ENCODE results near the gene STRAP. TPM values are rescaled to one million over a fixed set of nuclear protein-coding genes. Genes with fewer than 3 reads are reported as not detected.

Gene STRAP
- total and polyA plus RNA-seq, 9 of the 15 experiments (the other 6 are each of a cell fraction or from before 2014, with no cell fraction given), result 58.5 to 134 (median 89.5) TPM

- TF ChIP-seq PCBP1 (IDR thresholded peaks at IDR 0.05; ENCODE audit: low read depth, low read length, poor library complexity, severe bottlenecking) (peak; percentile 49), CREB1 (IDR thresholded peaks at IDR 0.05) (peak; percentile 96), CREB1 (CRISPR knock-in tag; IDR thresholded peaks at IDR 0.05) (peak; percentile 94), NR4A1 (CRISPR knock-in tag; IDR thresholded peaks at IDR 0.05) (no peak), NR4A1 (tag; IDR thresholded peaks at IDR 0.05) (no peak), PTTG1 (tag; IDR thresholded peaks at IDR 0.05; ENCODE audit: low read depth) (no peak), BACH1 (tag; IDR thresholded peaks at IDR 0.05) (no peak), ZNF324 (CRISPR knock-in tag; IDR thresholded peaks at IDR 0.05) (0 out of 2 replicates have a peak, but pooled peaks have one; percentile 22), HNRNPLL (IDR thresholded peaks at IDR 0.05; ENCODE audit: low read depth, low read length, poor library complexity, severe bottlenecking) (peak; percentile 47), DNMT1 (IDR thresholded peaks at IDR 0.05) (no peak), FOXK2 (conservative IDR thresholded peaks at IDR 0.05 in 1 of 2, IDR thresholded peaks at IDR 0.05 in 1 of 2; ENCODE audit: low read depth in 2 of 2) (peak in 1 of 2 experiments; percentile 27; a peak in 2 of 4 replicates), GTF2F1 (IDR thresholded peaks at IDR 0.05; ENCODE audit: low read depth, low read length) (0 out of 2 replicates have a peak, but pooled peaks have one; percentile 22), ZBTB40 (IDR thresholded peaks at IDR 0.05) (peak; percentile 93), ZBTB40 (CRISPR knock-in tag; IDR thresholded peaks at IDR 0.05) (no peak), ATF7 (IDR thresholded peaks at IDR 0.05) (peak; percentile 61)
- TF ChIP-seq, protein P1, sequence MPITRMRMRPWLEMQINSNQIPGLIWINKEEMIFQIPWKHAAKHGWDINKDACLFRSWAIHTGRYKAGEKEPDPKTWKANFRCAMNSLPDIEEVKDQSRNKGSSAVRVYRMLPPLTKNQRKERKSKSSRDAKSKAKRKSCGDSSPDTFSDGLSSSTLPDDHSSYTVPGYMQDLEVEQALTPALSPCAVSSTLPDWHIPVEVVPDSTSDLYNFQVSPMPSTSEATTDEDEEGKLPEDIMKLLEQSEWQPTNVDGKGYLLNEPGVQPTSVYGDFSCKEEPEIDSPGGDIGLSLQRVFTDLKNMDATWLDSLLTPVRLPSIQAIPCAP (CRISPR knock-in tag; IDR thresholded peaks at IDR 0.05; ENCODE audit: borderline replicate concordance), result no peak
- TF ChIP-seq, protein P2, sequence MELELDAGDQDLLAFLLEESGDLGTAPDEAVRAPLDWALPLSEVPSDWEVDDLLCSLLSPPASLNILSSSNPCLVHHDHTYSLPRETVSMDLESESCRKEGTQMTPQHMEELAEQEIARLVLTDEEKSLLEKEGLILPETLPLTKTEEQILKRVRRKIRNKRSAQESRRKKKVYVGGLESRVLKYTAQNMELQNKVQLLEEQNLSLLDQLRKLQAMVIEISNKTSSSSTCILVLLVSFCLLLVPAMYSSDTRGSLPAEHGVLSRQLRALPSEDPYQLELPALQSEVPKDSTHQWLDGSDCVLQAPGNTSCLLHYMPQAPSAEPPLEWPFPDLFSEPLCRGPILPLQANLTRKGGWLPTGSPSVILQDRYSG (tag; conservative IDR thresholded peaks at IDR 0.05; ENCODE audit: low read depth), result 0 out of 2 replicates have a peak, but pooled peaks have one; percentile 2
Measured at GRCh38 chr12:15882118-15882971, at the start of gene STRAP (continued).
